BE2C (cell line): ENCODE results near the gene TMEM229A. TPM values are rescaled to one million over a fixed set of nuclear protein-coding genes. Genes with fewer than 3 reads are reported as not detected.
"Not testable (repeated sequence)": the region's sequence is repeated elsewhere in the genome, so short reads cannot be mapped to it uniquely, and the experiment has no call there.

Experiments
- DNase-seq: peaks from one replicate; pipeline ENCODE4 v3.0.0-alpha.2; 2020
- H3K27me3 ChIP-seq: fragments of 250-450 bp; sonication (Bioruptor Pico); 2 replicates; pipeline ENCODE4 v1.5.1; 2020; ENCODE audit warnings: mild to moderate bottlenecking
- H3K36me3 ChIP-seq: fragments of 250-450 bp; sonication (Bioruptor Pico); 2 replicates; pipeline ENCODE4 v1.5.1; 2020; ENCODE audit warnings: mild to moderate bottlenecking
- H3K4me1 ChIP-seq: fragments of 250-450 bp; sonication (Bioruptor Pico); 2 replicates; pipeline ENCODE4 v1.5.1; 2020
- H3K4me3 ChIP-seq: 2 replicates; pipeline ENCODE4 v1.5.1; 2011; ENCODE audit warnings: low read depth, low read length
- H3K9me3 ChIP-seq: fragments of 250-450 bp; sonication (Bioruptor Pico); 2 replicates; pipeline ENCODE4 v1.5.1; 2020
- CTCF ChIP-seq: IDR thresholded peaks from 2 replicates; pipeline ENCODE4 v1.5.1; 2012; ENCODE audit warnings: mild to moderate bottlenecking, low read depth, low read length
- polyA plus RNA-seq: library from polyadenylated mRNA; unstranded; fragments of >200 nt; gene quantifications from one replicate; pipeline ENCODE4 v1.2.1, GENCODE V29; 2012; ENCODE audit warnings: low read depth, missing spikeins; ENCODE audit not compliant: insufficient read length, insufficient read depth

Gene TMEM229A
- 12.4 TPM for polyA plus RNA-seq

- TF ChIP-seq CTCF = no peak
- Histone ChIP-seq H3K36me3 (no peaks in the 10 kb centered on the region), H3K27me3 (peaks cover 6% of the 10 kb centered on the region), H3K9me3 (no peaks in the 10 kb centered on the region), H3K4me1 (peaks cover 3% of the 10 kb centered on the region), H3K4me3 (peak within 1 kb of the TSS; percentile 85)
- DNase-seq = peak; percentile 77
Observed at GRCh38 chr7:124032369-124033094, at the start of gene TMEM229A. TMEM229A (minus strand) TSS chr7:124033067; CDS start chr7:124033003, 64 bp downstream.

GRCh38 chr7:124082234-124082633 is 49.4 kb upstream of the TMEM229A start:
- not testable (repeated sequence) for H3K4me3 ChIP-seq, H3K9me3 ChIP-seq, DNase-seq, H3K36me3 ChIP-seq, H3K27me3 ChIP-seq
- peaks cover 33% of the 10 kb centered on the region for H3K4me1 ChIP-seq

- Histone ChIP-seq H3K4me1 (peaks cover 17% of the 10 kb centered on the region), H3K27me3 (no peaks in the 10 kb centered on the region), H3K9me3 (no peaks in the 10 kb centered on the region), H3K4me3 (no peak overlapping the region), H3K36me3 (no peaks in the 10 kb centered on the region)
- no peak for DNase-seq
- no peak; the same call in 1 of the 2 replicates for TF ChIP-seq CTCF
Observed at GRCh38 chr7:124077546-124077945, 44.7 kb upstream of the TMEM229A start.

GRCh38 chr7:124076841-124077240 is 44.0 kb upstream of the TMEM229A start:
- Histone ChIP-seq H3K9me3 (no peaks in the 10 kb centered on the region), H3K27me3 (no peaks in the 10 kb centered on the region), H3K4me3 (no peak overlapping the region), H3K4me1 (peaks cover 21% of the 10 kb centered on the region), H3K36me3 (no peaks in the 10 kb centered on the region)
- no peak for DNase-seq
- TF ChIP-seq CTCF = no peak

GRCh38 chr7:124074007-124074406 is 41.1 kb upstream of the TMEM229A start:
- Histone ChIP-seq H3K4me1 (peaks cover 21% of the 10 kb centered on the region), H3K9me3 (no peaks in the 10 kb centered on the region), H3K4me3 (no peak overlapping the region), H3K36me3 (no peaks in the 10 kb centered on the region), H3K27me3 (no peaks in the 10 kb centered on the region)
- TF ChIP-seq CTCF = no peak
- peak; percentile 14 for DNase-seq

GRCh38 chr7:124073310-124073645 is 40.4 kb upstream of the TMEM229A start:
- Histone ChIP-seq H3K27me3 (no peaks in the 10 kb centered on the region), H3K36me3 (no peaks in the 10 kb centered on the region), H3K4me3 (no peak overlapping the region), H3K9me3 (no peaks in the 10 kb centered on the region), H3K4me1 (peaks cover 21% of the 10 kb centered on the region)
- DNase-seq = no peak
- TF ChIP-seq CTCF = no peak
